ENCODE results near the gene HSPA4. TPM values are rescaled to one million over a fixed set of nuclear protein-coding genes. Genes with fewer than 3 reads are reported as not detected.

Gene HSPA4
- total RNA-seq, 2 donors from 2014 or later: 245 to 287 TPM

DNA sequence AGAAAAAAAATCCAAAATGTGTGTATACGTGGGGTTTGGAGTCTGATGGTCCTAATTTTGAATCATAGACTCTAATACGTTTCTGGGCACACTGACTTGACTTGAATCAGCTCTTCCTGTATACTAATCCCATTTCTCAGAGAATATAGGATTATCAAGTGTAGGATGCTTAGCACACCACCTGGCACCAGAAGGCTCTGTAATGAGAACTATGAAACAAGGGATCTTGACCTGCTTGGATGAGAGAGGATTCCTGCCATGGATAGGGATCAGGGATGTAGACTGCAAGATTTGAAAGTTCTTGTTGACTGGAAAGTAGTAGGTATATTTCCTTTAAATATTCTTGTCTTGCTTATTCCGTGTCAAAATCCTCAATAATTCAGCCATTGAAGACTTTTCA lies 7.8 kb downstream of the HSPA4 start:
- H3K27ac Mint-ChIP-seq: no peak overlapping the region
- Histone ChIP-seq H3K9me3 (ENCODE audit: control insufficient read depth, low read length) (no peaks in the 10 kb centered on the region), H3K27me3 (ENCODE audit: control insufficient read depth, insufficient read depth, low read length, poor library complexity, severe bottlenecking) (no peaks in the 10 kb centered on the region), H3K36me3 (ENCODE audit: control insufficient read depth, insufficient read depth, low read length) (peaks cover 4% of the 10 kb centered on the region), H3K4me1 (ENCODE audit: control insufficient read depth, insufficient read depth, low read length) (no peaks in the 10 kb centered on the region), H3K9ac (ENCODE audit: extremely low read depth, low read length, poor library complexity, severe bottlenecking) (no peak overlapping the region), H3K4me3 (ENCODE audit: low read length) (no peak overlapping the region), H3K27ac (ENCODE audit: low read depth, low read length) (no peak overlapping the region)
- H3K36me3 Mint-ChIP-seq (ENCODE audit: low read depth): peaks cover 9% of the 10 kb centered on the region
- WGBS, 2 experiments (ENCODE audit: insufficient coverage in 1 of 2, insufficient read length in 1 of 2): 94% methylated on average over 2 to 3 of the region's 3 CpGs
- H3K27me3 Mint-ChIP-seq (ENCODE audit: insufficient read depth): no peaks in the 10 kb centered on the region
- H3K4me3 Mint-ChIP-seq: no peak overlapping the region
- no peak for DNase-seq
- H3K4me1 Mint-ChIP-seq: peaks cover 11% of the 10 kb centered on the region
- TF ChIP-seq, protein P1, sequence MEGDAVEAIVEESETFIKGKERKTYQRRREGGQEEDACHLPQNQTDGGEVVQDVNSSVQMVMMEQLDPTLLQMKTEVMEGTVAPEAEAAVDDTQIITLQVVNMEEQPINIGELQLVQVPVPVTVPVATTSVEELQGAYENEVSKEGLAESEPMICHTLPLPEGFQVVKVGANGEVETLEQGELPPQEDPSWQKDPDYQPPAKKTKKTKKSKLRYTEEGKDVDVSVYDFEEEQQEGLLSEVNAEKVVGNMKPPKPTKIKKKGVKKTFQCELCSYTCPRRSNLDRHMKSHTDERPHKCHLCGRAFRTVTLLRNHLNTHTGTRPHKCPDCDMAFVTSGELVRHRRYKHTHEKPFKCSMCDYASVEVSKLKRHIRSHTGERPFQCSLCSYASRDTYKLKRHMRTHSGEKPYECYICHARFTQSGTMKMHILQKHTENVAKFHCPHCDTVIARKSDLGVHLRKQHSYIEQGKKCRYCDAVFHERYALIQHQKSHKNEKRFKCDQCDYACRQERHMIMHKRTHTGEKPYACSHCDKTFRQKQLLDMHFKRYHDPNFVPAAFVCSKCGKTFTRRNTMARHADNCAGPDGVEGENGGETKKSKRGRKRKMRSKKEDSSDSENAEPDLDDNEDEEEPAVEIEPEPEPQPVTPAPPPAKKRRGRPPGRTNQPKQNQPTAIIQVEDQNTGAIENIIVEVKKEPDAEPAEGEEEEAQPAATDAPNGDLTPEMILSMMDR (conservative IDR thresholded peaks at IDR 0.05): no peak
- no peaks in the 10 kb centered on the region for H3K9me3 Mint-ChIP-seq

DNA sequence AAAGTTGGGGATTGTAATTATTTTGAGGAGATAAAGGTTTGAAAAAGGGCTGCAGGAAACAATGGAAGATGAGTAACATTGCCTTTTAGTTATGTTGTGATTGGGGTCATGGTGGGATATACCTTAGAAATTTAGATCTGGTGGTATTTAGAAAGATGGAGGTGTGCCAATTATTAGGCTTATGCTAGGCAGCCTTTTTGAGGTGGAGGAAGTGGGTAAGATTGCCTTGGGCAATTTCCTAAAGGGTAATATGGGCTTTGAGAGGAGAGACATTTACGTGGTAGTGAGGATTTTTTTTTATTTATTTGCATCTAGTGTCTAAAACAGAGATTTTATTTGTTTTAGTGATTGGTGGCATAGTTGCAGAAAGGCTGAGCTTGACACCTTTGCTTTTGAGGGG lies 10.5 kb downstream of the HSPA4 start:
- TF ChIP-seq, protein P1 (conservative IDR thresholded peaks at IDR 0.05): no peak
- DNase-seq: no peak
- no peaks in the 10 kb centered on the region for H3K27me3 ChIP-seq (ENCODE audit: control insufficient read depth, insufficient read depth, low read length, poor library complexity, severe bottlenecking)
- Mint-ChIP-seq H3K4me1 (peaks cover 10% of the 10 kb centered on the region), H3K36me3 (ENCODE audit: low read depth) (peaks cover 25% of the 10 kb centered on the region), H3K4me3 (no peak overlapping the region), H3K27me3 (ENCODE audit: insufficient read depth) (no peaks in the 10 kb centered on the region), H3K9me3 (no peaks in the 10 kb centered on the region), H3K27ac (no peak overlapping the region)
- H3K4me3 ChIP-seq (ENCODE audit: low read length): no peak overlapping the region
- no peaks in the 10 kb centered on the region for H3K4me1 ChIP-seq (ENCODE audit: control insufficient read depth, insufficient read depth, low read length)
- peaks cover 30% of the 10 kb centered on the region for H3K36me3 ChIP-seq (ENCODE audit: control insufficient read depth, insufficient read depth, low read length)
- WGBS, 2 experiments (ENCODE audit: insufficient coverage in 1 of 2, insufficient read length in 1 of 2): 91% methylated on average over 1 of the region's 1 CpG; no CpG with 5 or more reads in 1 of the 2 experiments
- no peak overlapping the region for H3K9ac ChIP-seq (ENCODE audit: extremely low read depth, low read length, poor library complexity, severe bottlenecking)
- no peaks in the 10 kb centered on the region for H3K9me3 ChIP-seq (ENCODE audit: control insufficient read depth, low read length)
- no peak overlapping the region for H3K27ac ChIP-seq (ENCODE audit: low read depth, low read length)

DNA sequence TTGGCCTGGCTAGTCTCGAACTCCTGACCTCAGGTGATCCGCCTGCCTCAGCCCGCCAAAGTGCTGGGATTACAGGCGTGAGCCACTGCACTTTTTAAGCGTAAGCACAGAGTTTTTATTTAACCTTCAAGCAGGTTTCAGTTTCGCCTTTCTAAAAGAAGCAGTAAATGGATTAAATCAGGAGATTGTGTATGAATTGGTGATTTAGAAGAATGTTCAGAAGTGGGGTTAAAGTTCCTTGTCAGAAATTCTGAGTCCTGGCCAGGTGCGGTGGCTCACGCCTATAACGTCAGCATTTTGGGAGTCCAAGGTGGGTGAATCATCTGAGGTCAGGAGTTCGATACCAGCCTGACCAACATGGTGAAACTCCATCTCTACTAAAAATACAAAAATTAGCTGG lies 12.2 kb downstream of the HSPA4 start:
- H3K4me3 Mint-ChIP-seq: no peak overlapping the region

More for the DNA sequence above, 12.2 kb downstream of the HSPA4 start:
- peak overlapping the region; percentile 13 for H3K27ac Mint-ChIP-seq
- H3K27me3 ChIP-seq (ENCODE audit: control insufficient read depth, insufficient read depth, low read length, poor library complexity, severe bottlenecking): no peaks in the 10 kb centered on the region
- DNase-seq: no peak
- no peaks in the 10 kb centered on the region for H3K9me3 Mint-ChIP-seq
- peaks cover 40% of the 10 kb centered on the region for H3K36me3 Mint-ChIP-seq (ENCODE audit: low read depth)
- TF ChIP-seq, protein P1 (conservative IDR thresholded peaks at IDR 0.05): no peak
- H3K4me1 Mint-ChIP-seq: peaks cover 10% of the 10 kb centered on the region
- WGBS, 2 experiments (ENCODE audit: insufficient coverage in 1 of 2, insufficient read length in 1 of 2): 81% methylated on average over 9 to 10 of the region's 10 CpGs
- H3K9me3 ChIP-seq (ENCODE audit: control insufficient read depth, low read length): no peaks in the 10 kb centered on the region
- no peaks in the 10 kb centered on the region for H3K4me1 ChIP-seq (ENCODE audit: control insufficient read depth, insufficient read depth, low read length)
- peaks cover 47% of the 10 kb centered on the region for H3K36me3 ChIP-seq (ENCODE audit: control insufficient read depth, insufficient read depth, low read length)
- no peak overlapping the region for H3K9ac ChIP-seq (ENCODE audit: extremely low read depth, low read length, poor library complexity, severe bottlenecking)
- H3K4me3 ChIP-seq (ENCODE audit: low read length): no peak overlapping the region
- no peak overlapping the region for H3K27ac ChIP-seq (ENCODE audit: low read depth, low read length)
- no peaks in the 10 kb centered on the region for H3K27me3 Mint-ChIP-seq (ENCODE audit: insufficient read depth)

All from endodermal cell (in vitro differentiated cells).